OCI-LY1 (cell line): ENCODE data around the gene SESN1.

Experiments used
- H2AFZ ChIP-seq: fragments of 200-600 bp; sonication (generic), shearing (Covaris generic); 2 replicates; pipeline ENCODE4 v1.6.0; 2014; ENCODE audit warnings: antibody characterized with exemption, mild to moderate bottlenecking, low read length
- H3F3A ChIP-seq: fragments of 200-600 bp; sonication (generic), shearing (Covaris generic); 2 replicates; pipeline ENCODE4 v1.6.0; 2014; ENCODE audit warnings: mild to moderate bottlenecking, antibody characterized with exemption, low read length, moderate library complexity; ENCODE audit not compliant: insufficient read depth
- H3K27ac ChIP-seq: fragments of 200-600 bp; sonication (generic); 2 replicates; pipeline ENCODE4 v1.5.1; 2014; ENCODE audit warnings: low read length, mixed run types, mild to moderate bottlenecking, low read depth; ENCODE audit not compliant: poor library complexity, severe bottlenecking
- H3K27me3 ChIP-seq: fragments of 200-600 bp; sonication (generic); 2 replicates; pipeline ENCODE4 v1.6.0; 2014; ENCODE audit warnings: antibody characterized with exemption, mild to moderate bottlenecking, low read length, moderate library complexity; ENCODE audit not compliant: insufficient read depth
- H3K36me3 ChIP-seq: fragments of 200-600 bp; sonication (generic); 2 replicates; pipeline ENCODE4 v1.6.1; 2014; ENCODE audit warnings: mild to moderate bottlenecking, antibody characterized with exemption, low read length, moderate library complexity, mixed read lengths; ENCODE audit not compliant: insufficient read depth
- H3K4me1 ChIP-seq: fragments of 200-600 bp; sonication (generic); 2 replicates; pipeline ENCODE4 v1.5.1; 2014; ENCODE audit warnings: mild to moderate bottlenecking, low read length, moderate library complexity; ENCODE audit not compliant: insufficient read depth, severe bottlenecking
- H3K4me2 ChIP-seq: fragments of 200-600 bp; sonication (generic), shearing (Covaris generic); 2 replicates; pipeline ENCODE4 v1.6.1; 2014; ENCODE audit warnings: low read length
- H3K4me3 ChIP-seq: fragments of 200-600 bp; sonication (generic); 2 replicates; pipeline ENCODE4 v1.5.1; 2014; ENCODE audit warnings: low read length, low read depth, mild to moderate bottlenecking, mixed read lengths; ENCODE audit not compliant: poor library complexity, severe bottlenecking
- H3K79me2 ChIP-seq: fragments of 200-600 bp; shearing (Covaris generic); 2 replicates; pipeline ENCODE4 v1.6.1; 2016; ENCODE audit warnings: mixed run types, low read length, mixed read lengths; ENCODE audit not compliant: insufficient read depth
- H3K9ac ChIP-seq: fragments of 200-600 bp; sonication (generic), shearing (Covaris generic); 2 replicates; pipeline ENCODE4 v1.6.1; 2014; ENCODE audit warnings: mild to moderate bottlenecking, low read length, mixed read lengths
- H3K9me2 ChIP-seq: fragments of 200-600 bp; sonication (generic), shearing (Covaris generic); 2 replicates; pipeline ENCODE4 v1.6.1; 2014; ENCODE audit warnings: low read depth, mild to moderate bottlenecking, low read length, mixed read lengths
- H3K9me3 ChIP-seq: fragments of 200-600 bp; shearing (Covaris generic); 2 replicates; pipeline ENCODE4 v1.6.1; 2014; ENCODE audit warnings: low read length, mixed read lengths
- H4K20me1 ChIP-seq: fragments of 200-600 bp; sonication (generic), shearing (Covaris generic); 2 replicates; pipeline ENCODE4 v1.6.0; 2016; ENCODE audit warnings: mild to moderate bottlenecking, low read length; ENCODE audit not compliant: insufficient read depth
- CTCF ChIP-seq: fragments of 200-600 bp; sonication (generic), shearing (Covaris generic); IDR thresholded peaks from 2 replicates; pipeline ENCODE4 v1.5.1; 2017; ENCODE audit warnings: mild to moderate bottlenecking, antibody characterized with exemption, low read length, moderate library complexity, mixed read lengths
- EZH2 ChIP-seq: fragments of 200-600 bp; sonication (generic), shearing (Covaris generic); IDR thresholded peaks from 2 replicates; pipeline ENCODE4 v1.8.0; 2017; ENCODE audit warnings: borderline replicate concordance, mixed run types, mild to moderate bottlenecking, antibody characterized with exemption, low read length, moderate library complexity, mixed read lengths

SESN1 gene

GRCh38 chr6:109059153-109059552 lies 35.5 kb downstream of the SESN1 start:
- Histone ChIP-seq H3K27me3 (no peaks in the 10 kb centered on the region), H3K4me2 (no peak overlapping the region), H3K4me1 (peaks cover 8% of the 10 kb centered on the region), H3K9me2 (no peaks in the 10 kb centered on the region), H3K9me3 (no peaks in the 10 kb centered on the region), H3K36me3 (no peaks in the 10 kb centered on the region), H2AFZ (no peak overlapping the region), H3K4me3 (no peak overlapping the region), H4K20me1 (no peaks in the 10 kb centered on the region), H3K27ac (no peak overlapping the region), H3K9ac (no peak overlapping the region), H3F3A (no peaks in the 10 kb centered on the region), H3K79me2 (no peaks in the 10 kb centered on the region)
- no peak for TF ChIP-seq EZH2
- no peak for TF ChIP-seq CTCF

- no peaks in the 10 kb centered on the region for H3F3A ChIP-seq
- no peaks in the 10 kb centered on the region for H3K27me3 ChIP-seq
- no peaks in the 10 kb centered on the region for H3K9me2 ChIP-seq
- no peak for TF ChIP-seq EZH2
- TF ChIP-seq CTCF: no peak
- no peaks in the 10 kb centered on the region for H3K36me3 ChIP-seq
- H3K79me2 ChIP-seq: no peaks in the 10 kb centered on the region
- H3K9ac ChIP-seq: no peak overlapping the region
- H3K9me3 ChIP-seq: no peaks in the 10 kb centered on the region
- no peak overlapping the region for H3K4me3 ChIP-seq
- H3K4me2 ChIP-seq: no peak overlapping the region
- H3K27ac ChIP-seq: no peak overlapping the region
- no peaks in the 10 kb centered on the region for H4K20me1 ChIP-seq
- H2AFZ ChIP-seq: no peak overlapping the region
- peaks cover 8% of the 10 kb centered on the region for H3K4me1 ChIP-seq
Measured at GRCh38 chr6:109058620-109059019, 36.0 kb downstream of the SESN1 start.

- Histone ChIP-seq H3K9ac (no peak overlapping the region), H3K27ac (no peak overlapping the region), H2AFZ (no peak overlapping the region), H3K4me2 (no peak overlapping the region), H3K27me3 (no peaks in the 10 kb centered on the region), H3K79me2 (no peaks in the 10 kb centered on the region), H3K36me3 (no peaks in the 10 kb centered on the region), H3F3A (no peaks in the 10 kb centered on the region), H3K9me3 (no peaks in the 10 kb centered on the region), H4K20me1 (no peaks in the 10 kb centered on the region), H3K4me3 (no peak overlapping the region), H3K9me2 (no peaks in the 10 kb centered on the region), H3K4me1 (peaks cover 8% of the 10 kb centered on the region)
- TF ChIP-seq EZH2 (no peak), CTCF (no peak)
Measured at GRCh38 chr6:109056661-109057060, 38.0 kb downstream of the SESN1 start.
